GM23338 (cell line): ENCODE measurements around the gene PRPF19. TPM values are rescaled to one million over a fixed set of nuclear protein-coding genes. Genes with fewer than 3 reads are reported as not detected.

ENCODE experiments used
- ATAC-seq: fragments of 200-7000 bp; cut with Tn5 transposase; 3 replicates; pipeline ENCODE4 v1.9.1; 2020
- DNase-seq: peaks from one replicate; pipeline ENCODE4 v3.0.0-alpha.2; 2015; ENCODE audit warnings: low spot score
- H2AFZ ChIP-seq: fragments of 200-600 bp; sonication (generic); 2 replicates; pipeline ENCODE4 v1.8.0; 2016; ENCODE audit warnings: antibody characterized with exemption, mild to moderate bottlenecking, moderate library complexity
- H3F3A ChIP-seq: fragments of 200-600 bp; sonication (generic); replicated peaks from 2 replicates; pipeline ENCODE4 v1.8.0; 2017; ENCODE audit warnings: antibody characterized with exemption, mixed run types, low read depth
- H3K27ac ChIP-seq: fragments of 200-600 bp; sonication (generic); 2 replicates; pipeline ENCODE4 v1.6.1; 2016; ENCODE audit warnings: low read depth
- H3K27me3 ChIP-seq: fragments of 200-600 bp; sonication (generic); 2 replicates; pipeline ENCODE4 v1.8.0; 2016; ENCODE audit warnings: mild to moderate bottlenecking, mixed run types, moderate library complexity; ENCODE audit not compliant: insufficient read depth
- H3K36me3 ChIP-seq: fragments of 200-600 bp; sonication (generic); 2 replicates; pipeline ENCODE4 v1.8.0; 2016; ENCODE audit warnings: mild to moderate bottlenecking; ENCODE audit not compliant: insufficient read depth
- H3K4me1 ChIP-seq: fragments of 200-600 bp; sonication (generic); 2 replicates; pipeline ENCODE4 v1.8.0; 2016; ENCODE audit warnings: mild to moderate bottlenecking, moderate library complexity; ENCODE audit not compliant: insufficient read depth
- H3K4me2 ChIP-seq: fragments of 200-600 bp; sonication (generic); 2 replicates; pipeline ENCODE4 v1.7.1; 2017; ENCODE audit warnings: mixed run types
- H3K4me3 ChIP-seq: fragments of 200-600 bp; sonication (generic); 2 replicates; pipeline ENCODE4 v1.6.1; 2016; ENCODE audit warnings: mixed run types
- H3K79me2 ChIP-seq: fragments of 200-600 bp; sonication (generic); replicated peaks from 2 replicates; pipeline ENCODE4 v1.8.0; 2017; ENCODE audit warnings: mild to moderate bottlenecking; ENCODE audit not compliant: insufficient read depth
- H3K9me2 ChIP-seq: fragments of 200-600 bp; sonication (generic); 2 replicates; pipeline ENCODE4 v1.8.0; 2017; ENCODE audit not compliant: insufficient read depth
- H4K20me1 ChIP-seq: fragments of 200-600 bp; sonication (generic); replicated peaks from 2 replicates; pipeline ENCODE4 v1.8.0; 2017; ENCODE audit warnings: mild to moderate bottlenecking; ENCODE audit not compliant: insufficient read depth
- H3K27ac Mint-ChIP-seq: 2 replicates; pipeline ENCODE4 v1.8.0; 2020; ENCODE audit warnings: inconsistent platforms, mild to moderate bottlenecking, moderate library complexity, mixed read lengths
- H3K27me3 Mint-ChIP-seq: 3 replicates; pipeline ENCODE4 v1.8.0; 2022; ENCODE audit warnings: low read depth, mild to moderate bottlenecking, moderate library complexity, mixed read lengths, inconsistent platforms; ENCODE audit not compliant: insufficient read depth, poor library complexity
- H3K36me3 Mint-ChIP-seq: 3 replicates; pipeline ENCODE4 v1.8.0; 2021; ENCODE audit warnings: low read depth, mild to moderate bottlenecking, inconsistent platforms, moderate library complexity, mixed read lengths
- H3K4me1 Mint-ChIP-seq: 3 replicates; pipeline ENCODE4 v1.8.0; 2020; ENCODE audit warnings: mild to moderate bottlenecking, inconsistent platforms, mixed read lengths
- H3K4me3 Mint-ChIP-seq: 3 replicates; pipeline ENCODE4 v1.8.0; 2021; ENCODE audit warnings: moderate library complexity, mild to moderate bottlenecking, inconsistent platforms, mixed read lengths
- H3K9me3 Mint-ChIP-seq: 3 replicates; pipeline ENCODE4 v1.8.0; 2020; ENCODE audit warnings: moderate library complexity, mild to moderate bottlenecking, inconsistent platforms, mixed read lengths
- CREB1 ChIP-seq: fragments of 250-450 bp; sonication (Bioruptor Pico); IDR thresholded peaks from 2 replicates; pipeline ENCODE4 v1.5.0; 2020; ENCODE audit warnings: low read depth, mild to moderate bottlenecking, moderate library complexity
- EZH2 ChIP-seq: fragments of 200-600 bp; sonication (generic); IDR thresholded peaks from one replicate; pipeline ENCODE4 v1.8.0; 2017; ENCODE audit warnings: antibody characterized with exemption, mild to moderate bottlenecking, low read depth; ENCODE audit not compliant: unreplicated experiment
- NANOG ChIP-seq: IDR thresholded peaks from 2 replicates; pipeline ENCODE4 v1.6.1; 2016; ENCODE audit warnings: antibody characterized with exemption, borderline replicate concordance
- polyA plus RNA-seq: library from polyadenylated mRNA; unstranded; fragments of >200 nt; fragmentation: Nextera tagmentation; extraction: Ambion mirVana; gene quantifications from 2 replicates; pipeline ENCODE4 v1.2.1, GENCODE V29; 2016
- total RNA-seq: library from RNA; depleted of rRNA; stranded (reverse); fragments of >200 nt; shearing (Covaris generic); gene quantifications from 2 replicates; pipeline ENCODE4 v1.2.3, GENCODE V29; 2014
- TF ChIP-seq, protein P1 (sequence below): fragments of 250-450 bp; sonication (Bioruptor Pico); IDR thresholded peaks from 2 replicates; pipeline ENCODE4 v1.5.0; 2020; ENCODE audit warnings: mild to moderate bottlenecking, moderate library complexity
- TF ChIP-seq, protein P2 (sequence below): IDR thresholded peaks from one replicate; pipeline ENCODE4 v1.6.1; 2018; ENCODE audit warnings: antibody characterized with exemption; ENCODE audit not compliant: unreplicated experiment
- TF ChIP-seq, protein P3 (sequence below): IDR thresholded peaks from 2 replicates; pipeline ENCODE4 v1.6.1; 2016; ENCODE audit warnings: antibody characterized with exemption
- TF ChIP-seq, protein P4 (sequence below), 2 experiments: fragments of 200-600 bp in 1 of 2; sonication (generic) in 1 of 2; conservative IDR thresholded peaks; 2 replicates each; pipeline versions ENCODE4 v1.5.1 to v1.6.1; 2016 to 2017; ENCODE audit warnings: antibody characterized with exemption in 2 of 2, low read depth in 2 of 2, mild to moderate bottlenecking in 2 of 2, moderate library complexity in 1 of 2

PRPF19 gene
- total and polyA plus RNA-seq, 2 experiments from 2014 or later = 153 to 161 TPM

DNA sequence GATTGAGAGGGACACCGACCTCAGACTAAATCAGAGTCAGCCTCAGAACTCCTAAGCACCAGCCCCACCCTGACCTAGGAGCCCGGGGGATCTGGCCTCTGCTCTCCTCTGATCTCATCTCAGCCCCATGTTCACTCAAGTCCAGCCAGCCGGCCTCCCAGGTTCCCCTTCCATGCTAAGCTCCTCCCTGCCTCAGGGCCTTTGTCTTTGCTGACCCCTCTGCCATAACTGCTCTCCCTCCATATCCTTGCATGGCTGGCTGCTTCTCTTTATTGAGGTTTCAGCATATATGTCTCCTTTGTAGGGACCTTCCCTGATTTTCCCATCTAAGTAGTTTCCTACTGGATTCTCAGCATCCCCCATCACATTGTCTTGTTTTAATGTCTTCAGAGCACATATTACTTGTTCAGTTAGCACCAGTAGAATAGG is 46.4 kb upstream of the PRPF19 start (continued):
- TF ChIP-seq, protein P1, sequence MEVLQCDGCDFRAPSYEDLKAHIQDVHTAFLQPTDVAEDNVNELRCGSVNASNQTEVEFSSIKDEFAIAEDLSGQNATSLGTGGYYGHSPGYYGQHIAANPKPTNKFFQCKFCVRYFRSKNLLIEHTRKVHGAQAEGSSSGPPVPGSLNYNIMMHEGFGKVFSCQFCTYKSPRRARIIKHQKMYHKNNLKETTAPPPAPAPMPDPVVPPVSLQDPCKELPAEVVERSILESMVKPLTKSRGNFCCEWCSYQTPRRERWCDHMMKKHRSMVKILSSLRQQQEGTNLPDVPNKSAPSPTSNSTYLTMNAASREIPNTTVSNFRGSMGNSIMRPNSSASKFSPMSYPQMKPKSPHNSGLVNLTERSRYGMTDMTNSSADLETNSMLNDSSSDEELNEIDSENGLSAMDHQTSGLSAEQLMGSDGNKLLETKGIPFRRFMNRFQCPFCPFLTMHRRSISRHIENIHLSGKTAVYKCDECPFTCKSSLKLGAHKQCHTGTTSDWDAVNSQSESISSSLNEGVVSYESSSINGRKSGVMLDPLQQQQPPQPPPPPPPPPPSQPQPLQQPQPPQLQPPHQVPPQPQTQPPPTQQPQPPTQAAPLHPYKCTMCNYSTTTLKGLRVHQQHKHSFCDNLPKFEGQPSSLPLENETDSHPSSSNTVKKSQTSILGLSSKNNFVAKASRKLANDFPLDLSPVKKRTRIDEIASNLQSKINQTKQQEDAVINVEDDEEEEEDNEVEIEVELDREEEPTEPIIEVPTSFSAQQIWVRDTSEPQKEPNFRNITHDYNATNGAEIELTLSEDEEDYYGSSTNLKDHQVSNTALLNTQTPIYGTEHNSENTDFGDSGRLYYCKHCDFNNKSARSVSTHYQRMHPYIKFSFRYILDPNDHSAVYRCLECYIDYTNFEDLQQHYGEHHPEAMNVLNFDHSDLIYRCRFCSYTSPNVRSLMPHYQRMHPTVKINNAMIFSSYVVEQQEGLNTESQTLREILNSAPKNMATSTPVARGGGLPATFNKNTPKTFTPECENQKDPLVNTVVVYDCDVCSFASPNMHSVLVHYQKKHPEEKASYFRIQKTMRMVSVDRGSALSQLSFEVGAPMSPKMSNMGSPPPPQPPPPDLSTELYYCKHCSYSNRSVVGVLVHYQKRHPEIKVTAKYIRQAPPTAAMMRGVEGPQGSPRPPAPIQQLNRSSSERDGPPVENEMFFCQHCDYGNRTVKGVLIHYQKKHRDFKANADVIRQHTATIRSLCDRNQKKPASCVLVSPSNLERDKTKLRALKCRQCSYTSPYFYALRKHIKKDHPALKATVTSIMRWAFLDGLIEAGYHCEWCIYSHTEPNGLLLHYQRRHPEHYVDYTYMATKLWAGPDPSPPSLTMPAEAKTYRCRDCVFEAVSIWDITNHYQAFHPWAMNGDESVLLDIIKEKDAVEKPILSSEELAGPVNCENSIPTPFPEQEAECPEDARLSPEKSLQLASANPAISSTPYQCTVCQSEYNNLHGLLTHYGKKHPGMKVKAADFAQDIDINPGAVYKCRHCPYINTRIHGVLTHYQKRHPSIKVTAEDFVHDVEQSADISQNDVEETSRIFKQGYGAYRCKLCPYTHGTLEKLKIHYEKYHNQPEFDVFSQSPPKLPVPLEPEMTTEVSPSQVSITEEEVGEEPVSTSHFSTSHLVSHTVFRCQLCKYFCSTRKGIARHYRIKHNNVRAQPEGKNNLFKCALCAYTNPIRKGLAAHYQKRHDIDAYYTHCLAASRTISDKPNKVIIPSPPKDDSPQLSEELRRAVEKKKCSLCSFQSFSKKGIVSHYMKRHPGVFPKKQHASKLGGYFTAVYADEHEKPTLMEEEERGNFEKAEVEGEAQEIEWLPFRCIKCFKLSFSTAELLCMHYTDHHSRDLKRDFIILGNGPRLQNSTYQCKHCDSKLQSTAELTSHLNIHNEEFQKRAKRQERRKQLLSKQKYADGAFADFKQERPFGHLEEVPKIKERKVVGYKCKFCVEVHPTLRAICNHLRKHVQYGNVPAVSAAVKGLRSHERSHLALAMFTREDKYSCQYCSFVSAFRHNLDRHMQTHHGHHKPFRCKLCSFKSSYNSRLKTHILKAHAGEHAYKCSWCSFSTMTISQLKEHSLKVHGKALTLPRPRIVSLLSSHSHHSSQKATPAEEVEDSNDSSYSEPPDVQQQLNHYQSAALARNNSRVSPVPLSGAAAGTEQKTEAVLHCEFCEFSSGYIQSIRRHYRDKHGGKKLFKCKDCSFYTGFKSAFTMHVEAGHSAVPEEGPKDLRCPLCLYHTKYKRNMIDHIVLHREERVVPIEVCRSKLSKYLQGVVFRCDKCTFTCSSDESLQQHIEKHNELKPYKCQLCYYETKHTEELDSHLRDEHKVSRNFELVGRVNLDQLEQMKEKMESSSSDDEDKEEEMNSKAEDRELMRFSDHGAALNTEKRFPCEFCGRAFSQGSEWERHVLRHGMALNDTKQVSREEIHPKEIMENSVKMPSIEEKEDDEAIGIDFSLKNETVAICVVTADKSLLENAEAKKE (CRISPR knock-in tag) = no peak
- TF ChIP-seq EZH2 = no peak

DNA sequence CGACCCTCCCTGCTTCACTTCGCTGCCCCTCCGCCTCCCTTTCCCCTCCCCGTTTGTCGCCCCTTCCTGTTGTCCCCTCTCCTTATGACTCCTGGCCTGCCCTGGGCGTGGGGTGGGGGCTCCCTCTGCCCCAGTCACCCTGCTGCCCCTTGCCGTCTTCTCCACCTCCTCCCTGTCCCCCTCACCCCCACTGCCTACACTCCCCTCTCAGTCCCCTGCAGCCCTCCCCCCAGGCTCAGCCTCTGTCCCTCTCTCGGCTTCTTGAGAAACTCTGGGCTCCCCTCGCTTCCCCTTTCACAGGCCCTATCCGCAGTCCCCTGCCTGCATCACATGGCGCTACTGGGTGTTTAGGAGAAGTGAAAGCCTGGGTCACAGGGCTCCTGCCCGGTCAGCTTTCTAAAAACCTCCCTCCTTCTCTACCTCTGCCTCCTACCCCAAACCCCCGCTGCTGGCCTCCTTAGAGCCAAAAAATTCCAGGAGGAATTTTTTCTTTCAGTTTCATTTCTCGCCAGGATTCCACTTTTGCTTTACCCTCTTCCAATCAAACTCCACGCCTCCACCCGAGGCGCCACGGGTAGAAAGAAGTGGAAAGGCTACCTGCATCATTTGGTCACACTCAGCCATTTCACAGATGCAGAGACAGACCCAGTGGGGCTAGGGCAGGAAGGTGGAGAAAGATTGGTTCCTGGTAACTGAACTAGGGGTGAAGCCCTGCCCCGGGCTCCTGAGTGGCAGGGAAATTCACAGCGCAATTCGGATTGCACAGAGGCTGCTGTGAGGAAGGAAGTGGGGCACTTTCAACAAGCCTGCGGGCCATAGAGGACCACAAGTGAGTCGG is 45.7 kb upstream of the PRPF19 start, which contains the start of gene SLC15A3:
SLC15A3 (minus strand) TSS at position 273 of the 838 bp plus-strand sequence. CDS start 625 bp downstream, outside the sequence.
- H3F3A ChIP-seq = peaks cover 8% of the 10 kb centered on the region
- peak within 1 kb of the TSS; percentile 99 for H2AFZ ChIP-seq
- H4K20me1 ChIP-seq = no peaks in the 10 kb centered on the region
- DNase-seq (peak; percentile 82), ATAC-seq (peak; percentile 64)
- TF ChIP-seq, protein P2, sequence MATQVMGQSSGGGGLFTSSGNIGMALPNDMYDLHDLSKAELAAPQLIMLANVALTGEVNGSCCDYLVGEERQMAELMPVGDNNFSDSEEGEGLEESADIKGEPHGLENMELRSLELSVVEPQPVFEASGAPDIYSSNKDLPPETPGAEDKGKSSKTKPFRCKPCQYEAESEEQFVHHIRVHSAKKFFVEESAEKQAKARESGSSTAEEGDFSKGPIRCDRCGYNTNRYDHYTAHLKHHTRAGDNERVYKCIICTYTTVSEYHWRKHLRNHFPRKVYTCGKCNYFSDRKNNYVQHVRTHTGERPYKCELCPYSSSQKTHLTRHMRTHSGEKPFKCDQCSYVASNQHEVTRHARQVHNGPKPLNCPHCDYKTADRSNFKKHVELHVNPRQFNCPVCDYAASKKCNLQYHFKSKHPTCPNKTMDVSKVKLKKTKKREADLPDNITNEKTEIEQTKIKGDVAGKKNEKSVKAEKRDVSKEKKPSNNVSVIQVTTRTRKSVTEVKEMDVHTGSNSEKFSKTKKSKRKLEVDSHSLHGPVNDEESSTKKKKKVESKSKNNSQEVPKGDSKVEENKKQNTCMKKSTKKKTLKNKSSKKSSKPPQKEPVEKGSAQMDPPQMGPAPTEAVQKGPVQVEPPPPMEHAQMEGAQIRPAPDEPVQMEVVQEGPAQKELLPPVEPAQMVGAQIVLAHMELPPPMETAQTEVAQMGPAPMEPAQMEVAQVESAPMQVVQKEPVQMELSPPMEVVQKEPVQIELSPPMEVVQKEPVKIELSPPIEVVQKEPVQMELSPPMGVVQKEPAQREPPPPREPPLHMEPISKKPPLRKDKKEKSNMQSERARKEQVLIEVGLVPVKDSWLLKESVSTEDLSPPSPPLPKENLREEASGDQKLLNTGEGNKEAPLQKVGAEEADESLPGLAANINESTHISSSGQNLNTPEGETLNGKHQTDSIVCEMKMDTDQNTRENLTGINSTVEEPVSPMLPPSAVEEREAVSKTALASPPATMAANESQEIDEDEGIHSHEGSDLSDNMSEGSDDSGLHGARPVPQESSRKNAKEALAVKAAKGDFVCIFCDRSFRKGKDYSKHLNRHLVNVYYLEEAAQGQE = no peak
- TF ChIP-seq, protein P3, sequence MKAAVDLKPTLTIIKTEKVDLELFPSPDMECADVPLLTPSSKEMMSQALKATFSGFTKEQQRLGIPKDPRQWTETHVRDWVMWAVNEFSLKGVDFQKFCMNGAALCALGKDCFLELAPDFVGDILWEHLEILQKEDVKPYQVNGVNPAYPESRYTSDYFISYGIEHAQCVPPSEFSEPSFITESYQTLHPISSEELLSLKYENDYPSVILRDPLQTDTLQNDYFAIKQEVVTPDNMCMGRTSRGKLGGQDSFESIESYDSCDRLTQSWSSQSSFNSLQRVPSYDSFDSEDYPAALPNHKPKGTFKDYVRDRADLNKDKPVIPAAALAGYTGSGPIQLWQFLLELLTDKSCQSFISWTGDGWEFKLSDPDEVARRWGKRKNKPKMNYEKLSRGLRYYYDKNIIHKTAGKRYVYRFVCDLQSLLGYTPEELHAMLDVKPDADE = no peak
- TF ChIP-seq, protein P4, sequence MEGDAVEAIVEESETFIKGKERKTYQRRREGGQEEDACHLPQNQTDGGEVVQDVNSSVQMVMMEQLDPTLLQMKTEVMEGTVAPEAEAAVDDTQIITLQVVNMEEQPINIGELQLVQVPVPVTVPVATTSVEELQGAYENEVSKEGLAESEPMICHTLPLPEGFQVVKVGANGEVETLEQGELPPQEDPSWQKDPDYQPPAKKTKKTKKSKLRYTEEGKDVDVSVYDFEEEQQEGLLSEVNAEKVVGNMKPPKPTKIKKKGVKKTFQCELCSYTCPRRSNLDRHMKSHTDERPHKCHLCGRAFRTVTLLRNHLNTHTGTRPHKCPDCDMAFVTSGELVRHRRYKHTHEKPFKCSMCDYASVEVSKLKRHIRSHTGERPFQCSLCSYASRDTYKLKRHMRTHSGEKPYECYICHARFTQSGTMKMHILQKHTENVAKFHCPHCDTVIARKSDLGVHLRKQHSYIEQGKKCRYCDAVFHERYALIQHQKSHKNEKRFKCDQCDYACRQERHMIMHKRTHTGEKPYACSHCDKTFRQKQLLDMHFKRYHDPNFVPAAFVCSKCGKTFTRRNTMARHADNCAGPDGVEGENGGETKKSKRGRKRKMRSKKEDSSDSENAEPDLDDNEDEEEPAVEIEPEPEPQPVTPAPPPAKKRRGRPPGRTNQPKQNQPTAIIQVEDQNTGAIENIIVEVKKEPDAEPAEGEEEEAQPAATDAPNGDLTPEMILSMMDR (conservative IDR thresholded peaks at IDR 0.05; ENCODE audit: low read depth in 2 of 2) = no peak
- no peak for TF ChIP-seq NANOG
- TF ChIP-seq CREB1 (CRISPR knock-in tag) = no peak
- peaks cover 27% of the 10 kb centered on the region for H3K27me3 Mint-ChIP-seq
- 0 out of 2 replicates have a peak within 1 kb of the TSS, but pooled peaks have one; percentile 30 for H3K27ac ChIP-seq
- H3K4me1 Mint-ChIP-seq = peaks cover 35% of the 10 kb centered on the region
- H3K27ac Mint-ChIP-seq = peak within 1 kb of the TSS; percentile 17; the same call in 1 of the 2 replicates
- H3K36me3 ChIP-seq = no peaks in the 10 kb centered on the region
- H3K79me2 ChIP-seq = peaks cover 6% of the 10 kb centered on the region; the same call in 1 of the 2 replicates
- peak within 1 kb of the TSS; percentile 70 for H3K4me3 Mint-ChIP-seq
- peak within 1 kb of the TSS; percentile 68 for H3K4me3 ChIP-seq
- H3K9me3 Mint-ChIP-seq = no peaks in the 10 kb centered on the region
- H3K4me1 ChIP-seq = peaks cover 26% of the 10 kb centered on the region
- H3K27me3 ChIP-seq = peaks cover 30% of the 10 kb centered on the region
- H3K4me2 ChIP-seq = peak within 1 kb of the TSS; percentile 90
- no peaks in the 10 kb centered on the region for H3K36me3 Mint-ChIP-seq
- H3K9me2 ChIP-seq = no peaks in the 10 kb centered on the region
